ENCODE measurements around the gene EPM2A. TPM values are rescaled to one million over a fixed set of nuclear protein-coding genes. Genes with fewer than 3 reads are reported as not detected.

The EPM2A gene
- total RNA-seq, 1 experiment from 2014 or later, result 5.7 TPM

DNA sequence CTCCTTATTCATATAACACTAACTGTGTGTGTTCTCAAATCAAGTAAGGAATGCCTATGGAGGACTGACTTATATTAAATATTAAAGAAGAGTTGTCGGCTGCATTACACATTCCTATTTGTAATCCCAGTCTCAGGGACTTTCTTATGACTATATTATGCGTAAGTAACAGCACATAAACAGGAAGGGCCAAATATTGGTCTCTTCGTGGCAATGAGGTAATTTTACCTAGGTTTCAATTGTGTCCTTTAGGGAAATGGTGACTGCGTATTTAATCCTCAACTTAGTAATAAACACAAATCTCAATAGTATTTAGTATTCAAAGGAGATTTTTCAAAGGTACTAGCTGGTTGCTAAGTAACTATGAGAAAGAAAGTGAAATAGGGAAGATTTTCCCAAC, 22.8 kb upstream of the EPM2A start:
- H3K4me1 ChIP-seq (ENCODE audit: control insufficient read depth, insufficient read depth, low read length), result no peaks in the 10 kb centered on the region
- H3K9me3 ChIP-seq (ENCODE audit: control insufficient read depth, insufficient read depth, low read depth, low read length), result no peaks in the 10 kb centered on the region
- intact Hi-C loops (cut with micrococcal nuclease; ENCODE audit: unreplicated experiment) (no loop called here), in situ Hi-C loops (cut with HindIII; ENCODE audit: low pct_unique_long_range_greater_than_20kb, low sequenced_read_pairs) (no loop called here)
- TF ChIP-seq, protein P1, sequence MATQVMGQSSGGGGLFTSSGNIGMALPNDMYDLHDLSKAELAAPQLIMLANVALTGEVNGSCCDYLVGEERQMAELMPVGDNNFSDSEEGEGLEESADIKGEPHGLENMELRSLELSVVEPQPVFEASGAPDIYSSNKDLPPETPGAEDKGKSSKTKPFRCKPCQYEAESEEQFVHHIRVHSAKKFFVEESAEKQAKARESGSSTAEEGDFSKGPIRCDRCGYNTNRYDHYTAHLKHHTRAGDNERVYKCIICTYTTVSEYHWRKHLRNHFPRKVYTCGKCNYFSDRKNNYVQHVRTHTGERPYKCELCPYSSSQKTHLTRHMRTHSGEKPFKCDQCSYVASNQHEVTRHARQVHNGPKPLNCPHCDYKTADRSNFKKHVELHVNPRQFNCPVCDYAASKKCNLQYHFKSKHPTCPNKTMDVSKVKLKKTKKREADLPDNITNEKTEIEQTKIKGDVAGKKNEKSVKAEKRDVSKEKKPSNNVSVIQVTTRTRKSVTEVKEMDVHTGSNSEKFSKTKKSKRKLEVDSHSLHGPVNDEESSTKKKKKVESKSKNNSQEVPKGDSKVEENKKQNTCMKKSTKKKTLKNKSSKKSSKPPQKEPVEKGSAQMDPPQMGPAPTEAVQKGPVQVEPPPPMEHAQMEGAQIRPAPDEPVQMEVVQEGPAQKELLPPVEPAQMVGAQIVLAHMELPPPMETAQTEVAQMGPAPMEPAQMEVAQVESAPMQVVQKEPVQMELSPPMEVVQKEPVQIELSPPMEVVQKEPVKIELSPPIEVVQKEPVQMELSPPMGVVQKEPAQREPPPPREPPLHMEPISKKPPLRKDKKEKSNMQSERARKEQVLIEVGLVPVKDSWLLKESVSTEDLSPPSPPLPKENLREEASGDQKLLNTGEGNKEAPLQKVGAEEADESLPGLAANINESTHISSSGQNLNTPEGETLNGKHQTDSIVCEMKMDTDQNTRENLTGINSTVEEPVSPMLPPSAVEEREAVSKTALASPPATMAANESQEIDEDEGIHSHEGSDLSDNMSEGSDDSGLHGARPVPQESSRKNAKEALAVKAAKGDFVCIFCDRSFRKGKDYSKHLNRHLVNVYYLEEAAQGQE (IDR thresholded peaks at IDR 0.05; ENCODE audit: insufficient read depth in 1 of 2, low read depth in 2 of 2, low read length in 1 of 2), result no peak
- no peak for TF ChIP-seq TCF7L2 (IDR thresholded peaks at IDR 0.05; ENCODE audit: low read depth, low read length)
- TF ChIP-seq, protein P2, sequence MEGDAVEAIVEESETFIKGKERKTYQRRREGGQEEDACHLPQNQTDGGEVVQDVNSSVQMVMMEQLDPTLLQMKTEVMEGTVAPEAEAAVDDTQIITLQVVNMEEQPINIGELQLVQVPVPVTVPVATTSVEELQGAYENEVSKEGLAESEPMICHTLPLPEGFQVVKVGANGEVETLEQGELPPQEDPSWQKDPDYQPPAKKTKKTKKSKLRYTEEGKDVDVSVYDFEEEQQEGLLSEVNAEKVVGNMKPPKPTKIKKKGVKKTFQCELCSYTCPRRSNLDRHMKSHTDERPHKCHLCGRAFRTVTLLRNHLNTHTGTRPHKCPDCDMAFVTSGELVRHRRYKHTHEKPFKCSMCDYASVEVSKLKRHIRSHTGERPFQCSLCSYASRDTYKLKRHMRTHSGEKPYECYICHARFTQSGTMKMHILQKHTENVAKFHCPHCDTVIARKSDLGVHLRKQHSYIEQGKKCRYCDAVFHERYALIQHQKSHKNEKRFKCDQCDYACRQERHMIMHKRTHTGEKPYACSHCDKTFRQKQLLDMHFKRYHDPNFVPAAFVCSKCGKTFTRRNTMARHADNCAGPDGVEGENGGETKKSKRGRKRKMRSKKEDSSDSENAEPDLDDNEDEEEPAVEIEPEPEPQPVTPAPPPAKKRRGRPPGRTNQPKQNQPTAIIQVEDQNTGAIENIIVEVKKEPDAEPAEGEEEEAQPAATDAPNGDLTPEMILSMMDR (IDR thresholded peaks at IDR 0.05), result no peak
- TF ChIP-seq SIN3A (IDR thresholded peaks at IDR 0.05; ENCODE audit: borderline replicate concordance, insufficient read depth, low read depth, low read length), result no peak
- no peak for TF ChIP-seq POLR2AphosphoS5 (IDR thresholded peaks at IDR 0.05; ENCODE audit: low read depth, low read length)
- BruUV-seq (replicated peaks), result no TSS peak
- ChIA-PET POLR2A (no interaction called here), CTCF (no interaction called here)
- no peaks in the 10 kb centered on the region; the same call in 1 of the 2 replicates for H3K27me3 ChIP-seq (ENCODE audit: control insufficient read depth, insufficient read depth, low read length)
- no peak for ATAC-seq
- no peaks in the 10 kb centered on the region for H3K36me3 ChIP-seq (ENCODE audit: control insufficient read depth, insufficient read depth, low read length)
- H3K27ac ChIP-seq (ENCODE audit: low read length), result no peak overlapping the region
- no peak overlapping the region for H3K4me3 ChIP-seq (ENCODE audit: low read depth in 2 of 2, low read length in 2 of 2)
- DNase-seq (ENCODE audit: low read depth, low spot score), result no peak

DNA sequence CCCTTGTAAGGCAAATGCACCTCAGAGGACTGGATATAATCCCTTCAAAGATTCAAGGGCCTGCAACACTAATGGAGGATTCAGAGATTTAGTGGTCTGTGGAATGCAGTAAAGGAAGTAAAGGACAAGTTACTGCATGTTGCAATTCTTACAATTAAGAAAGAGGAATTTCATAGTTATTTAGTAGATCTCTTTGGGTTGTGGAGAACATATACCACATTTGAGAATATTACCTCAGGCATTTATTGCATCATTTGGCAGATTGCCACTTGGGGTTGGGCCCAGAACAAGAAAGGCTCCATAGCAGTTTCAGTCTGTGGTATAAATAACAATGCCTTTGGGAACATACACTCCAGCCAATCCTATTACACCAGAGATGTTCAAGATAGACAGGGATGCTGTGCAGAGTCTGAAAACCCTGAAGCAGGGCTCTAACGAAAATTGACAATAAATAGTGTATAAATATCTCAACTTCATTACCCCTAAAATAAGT, 20.9 kb upstream of the EPM2A start:
- ChIA-PET CTCF (no interaction called here), POLR2A (no interaction called here)
- BruUV-seq (replicated peaks), result no TSS peak
- ATAC-seq (no peak), DNase-seq (ENCODE audit: low read depth, low spot score) (no peak)
- Histone ChIP-seq H3K4me1 (ENCODE audit: control insufficient read depth, insufficient read depth, low read length) (no peaks in the 10 kb centered on the region), H3K27ac (ENCODE audit: low read length) (no peak overlapping the region), H3K27me3 (ENCODE audit: control insufficient read depth, insufficient read depth, low read length) (no peaks in the 10 kb centered on the region; the same call in 1 of the 2 replicates), H3K4me3 (ENCODE audit: low read depth in 2 of 2, low read length in 2 of 2) (no peak overlapping the region), H3K9me3 (ENCODE audit: control insufficient read depth, insufficient read depth, low read depth, low read length) (no peaks in the 10 kb centered on the region), H3K36me3 (ENCODE audit: control insufficient read depth, insufficient read depth, low read length) (no peaks in the 10 kb centered on the region)
- in situ Hi-C loops (cut with HindIII; ENCODE audit: low pct_unique_long_range_greater_than_20kb, low sequenced_read_pairs) (no loop called here), intact Hi-C loops (cut with micrococcal nuclease; ENCODE audit: unreplicated experiment) (no loop called here)
- TF ChIP-seq TCF7L2 (IDR thresholded peaks at IDR 0.05; ENCODE audit: low read depth, low read length) (no peak), SIN3A (IDR thresholded peaks at IDR 0.05; ENCODE audit: borderline replicate concordance, insufficient read depth, low read depth, low read length) (no peak), POLR2AphosphoS5 (IDR thresholded peaks at IDR 0.05; ENCODE audit: low read depth, low read length) (no peak)
- TF ChIP-seq, protein P2 (IDR thresholded peaks at IDR 0.05), result no peak
- TF ChIP-seq, protein P1 (IDR thresholded peaks at IDR 0.05; ENCODE audit: insufficient read depth in 1 of 2, low read depth in 2 of 2, low read length in 1 of 2), result no peak
